Activated CD4-positive, alpha-beta T cell treated with anti-CD3 and anti-CD28 coated beads, Interleukin-2, amount 50 U/mL, for 24 hours (primary cell): ENCODE data around the gene SH2B2.
A peak's percentile ranks its signal among the peaks of the same experiment; 100 is the strongest.

Experiments used
- DNase-seq, 2 donors: peaks; one replicate each; pipeline ENCODE4 v3.0.0-alpha.2; 2020; ENCODE audit warnings: low read depth in 1 of 2, low spot score in 1 of 2

Gene SH2B2

GRCh38 chr7:102266541-102266940 lies 20.1 kb upstream of the SH2B2 start:
- no peak for DNase-seq

DNA sequence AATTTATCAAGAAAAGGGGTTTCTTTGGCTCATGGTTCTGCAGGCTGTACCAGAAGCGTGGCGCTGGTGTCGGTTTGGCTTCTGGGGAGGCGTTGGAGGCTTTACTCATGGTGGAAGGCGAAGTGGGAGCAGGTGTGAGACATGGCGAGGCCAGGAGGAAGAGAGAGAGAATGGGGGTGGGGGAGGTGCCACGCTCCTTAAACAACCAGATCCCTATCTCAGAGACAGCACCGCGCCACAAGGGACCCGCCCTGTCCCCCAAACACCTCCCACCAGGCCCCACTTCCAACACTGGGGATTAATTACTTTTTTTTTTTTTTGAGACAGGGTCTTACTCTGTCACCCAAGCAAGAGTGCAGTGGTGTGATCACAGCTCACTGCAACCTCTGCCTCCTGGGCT lies 18.0 kb upstream of the SH2B2 start:
- DNase-seq, result no peak

- no peak for DNase-seq
Measured at GRCh38 chr7:102270178-102270887, 16.3 kb upstream of the SH2B2 start.

DNA sequence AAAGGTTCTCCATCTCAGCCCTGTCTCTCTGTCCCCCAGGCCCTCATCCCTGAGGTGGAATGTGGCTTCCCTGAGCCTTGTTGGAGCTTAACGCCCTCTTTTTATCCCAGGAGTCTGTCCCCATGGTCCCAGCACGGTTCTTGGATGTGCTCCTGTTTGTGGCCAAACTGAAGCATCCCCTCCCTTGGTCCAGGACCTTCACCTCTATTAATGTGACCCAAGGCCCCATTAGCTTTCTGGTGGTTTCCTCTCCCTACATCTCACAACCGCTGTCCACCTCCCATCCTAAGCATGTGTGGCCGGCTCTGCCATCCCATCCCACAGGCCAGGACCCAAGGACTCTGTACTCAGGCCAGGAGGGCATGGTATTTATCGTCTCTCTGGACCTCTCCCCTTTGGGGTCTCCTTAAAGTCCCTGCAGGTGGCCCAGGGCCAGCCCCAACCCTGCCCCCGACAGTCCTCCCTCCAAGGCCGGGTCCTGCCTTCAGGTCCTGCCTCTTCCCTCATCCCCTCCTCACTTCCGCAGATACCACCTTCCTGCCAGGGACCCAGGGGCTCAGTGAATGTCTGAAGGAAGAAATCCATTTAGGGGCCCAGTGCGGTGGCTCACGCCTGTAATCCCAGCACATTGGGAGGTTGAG lies 15.4 kb upstream of the SH2B2 start:
- no peak for DNase-seq

DNA sequence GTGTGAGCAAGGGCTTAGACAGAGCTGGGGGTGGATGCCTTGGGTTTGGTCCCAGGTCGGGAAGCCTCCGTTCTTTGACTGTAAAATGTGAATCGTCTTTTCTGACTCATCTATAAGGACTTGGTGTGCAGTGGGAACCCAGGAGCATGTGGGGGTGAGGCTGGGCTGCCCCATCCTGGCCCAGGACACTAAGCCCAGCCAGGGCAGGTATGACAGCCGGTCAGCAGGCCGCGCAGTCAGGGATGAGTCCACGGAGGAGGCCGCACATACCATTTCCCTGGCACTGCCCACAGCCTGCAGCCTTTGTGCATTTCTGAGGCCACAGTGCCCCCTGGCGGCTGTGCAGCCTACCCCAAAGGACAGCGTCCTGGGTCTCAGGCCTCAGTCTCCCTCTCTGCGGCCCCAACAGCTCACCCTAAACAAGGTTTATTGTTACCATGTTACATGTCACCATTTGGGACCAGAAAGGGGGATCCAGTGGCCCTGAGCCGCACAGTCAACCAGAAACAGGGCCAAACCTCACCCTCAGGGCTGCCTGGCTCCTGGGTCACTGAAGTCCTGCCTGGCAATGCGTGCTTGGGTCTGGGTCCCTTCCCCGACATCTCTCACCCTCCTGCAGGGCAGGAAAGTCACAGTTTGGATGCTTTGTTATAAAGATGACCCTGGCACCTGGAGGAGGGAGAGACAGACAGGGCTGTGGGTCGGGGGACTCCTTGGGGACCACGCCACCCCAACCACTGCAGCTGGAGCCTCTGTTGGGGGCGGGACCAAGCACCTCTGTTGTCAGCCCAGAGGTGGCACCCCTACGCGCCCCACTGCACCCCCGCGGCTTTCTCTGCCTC lies 14.4 kb upstream of the SH2B2 start:
- DNase-seq, result peak; percentile 61 to 62

DNA sequence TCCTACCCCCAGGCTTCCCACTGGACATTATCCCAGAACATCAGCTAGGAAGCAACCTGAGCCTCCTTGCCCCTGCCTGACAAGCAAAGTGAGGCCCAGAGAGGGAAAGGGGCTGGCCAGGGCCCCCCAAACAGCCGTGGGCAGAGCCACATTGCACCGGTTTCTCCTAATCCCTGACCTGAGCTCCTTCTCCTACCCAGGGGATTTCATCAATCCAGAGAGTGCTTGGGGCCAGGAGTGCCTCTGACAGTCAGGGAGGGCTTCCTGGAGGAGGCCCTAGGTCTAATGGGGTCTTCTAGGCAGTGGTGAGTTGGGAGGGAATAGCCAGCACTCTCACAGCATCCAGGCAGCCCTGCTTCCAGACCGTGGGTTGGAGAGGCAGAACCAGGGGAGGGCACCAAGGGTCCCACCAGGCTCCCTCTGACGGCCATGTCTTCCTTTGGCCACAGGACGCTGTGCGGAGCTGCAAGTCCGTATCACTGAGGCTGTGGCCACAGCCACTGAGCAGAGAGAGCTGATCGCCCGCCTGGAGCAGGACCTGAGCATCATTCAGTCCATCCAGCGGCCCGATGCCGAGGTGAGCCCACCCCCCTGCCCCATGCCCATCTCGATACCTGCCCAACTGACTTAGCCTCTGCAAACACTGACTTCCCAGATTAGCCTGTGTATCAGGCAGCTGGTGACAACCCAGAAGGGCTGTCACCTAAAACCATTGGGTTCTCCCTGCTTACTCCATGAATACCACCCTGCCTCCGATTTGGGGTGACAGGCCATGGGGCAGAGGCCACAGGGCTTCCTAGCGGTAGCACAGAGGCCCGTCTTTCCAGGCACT lies 13.5 kb upstream of the SH2B2 start:
- no peak for DNase-seq

GRCh38 chr7:102273749-102274712 lies 12.6 kb upstream of the SH2B2 start:
- no peak for DNase-seq

DNA sequence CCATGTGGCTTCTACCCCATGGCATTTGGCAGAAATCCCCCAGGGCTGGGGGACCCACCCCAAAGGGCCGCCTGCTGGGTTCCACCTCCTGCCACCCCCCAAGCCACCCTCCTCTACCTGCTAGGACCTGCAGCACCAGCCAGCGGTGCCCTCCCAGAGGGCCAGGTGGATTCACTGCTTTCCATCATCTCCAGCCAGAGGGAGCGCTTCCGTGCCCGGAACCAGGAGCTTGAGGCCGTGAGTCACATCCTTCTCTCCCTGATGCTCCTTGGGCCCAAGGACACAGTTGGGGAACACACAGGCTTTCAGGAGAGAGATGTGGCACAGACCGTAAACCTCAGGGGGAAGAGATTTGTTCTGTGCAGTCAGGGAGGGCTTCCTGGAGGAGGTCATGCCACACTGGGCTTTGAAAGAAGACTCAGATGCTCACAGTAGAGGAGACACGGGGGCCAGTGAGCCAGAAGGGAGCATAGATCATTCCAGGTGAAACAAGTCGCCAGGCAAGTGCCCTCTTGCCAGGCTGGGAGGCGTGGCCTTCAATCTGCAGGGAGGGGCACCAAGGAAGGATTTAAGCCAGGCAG lies 11.5 kb upstream of the SH2B2 start:
- no peak for DNase-seq

DNA sequence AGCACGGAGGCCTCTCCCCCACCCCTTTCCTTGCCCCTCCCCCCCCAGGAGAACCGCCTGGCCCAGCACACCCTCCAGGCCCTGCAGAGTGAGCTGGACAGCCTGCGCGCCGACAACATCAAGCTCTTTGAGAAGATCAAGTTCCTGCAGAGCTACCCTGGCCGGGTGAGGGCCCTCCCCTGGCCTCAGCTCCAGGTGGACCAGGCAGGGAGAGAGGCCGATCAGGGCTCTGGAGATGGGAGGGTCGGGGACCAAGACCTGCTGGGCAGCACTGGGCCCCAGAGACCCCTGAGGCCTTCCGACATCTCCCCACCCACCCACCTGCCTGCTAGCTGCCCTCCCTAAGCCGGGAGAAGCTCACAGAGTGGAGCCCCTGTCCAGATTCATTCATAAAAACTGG lies 8.8 kb upstream of the SH2B2 start:
- no peak for DNase-seq

- DNase-seq, result peak in 1 of 2 donors; percentile 42
Measured at GRCh38 chr7:102279537-102280400, 6.9 kb upstream of the SH2B2 start.

DNA sequence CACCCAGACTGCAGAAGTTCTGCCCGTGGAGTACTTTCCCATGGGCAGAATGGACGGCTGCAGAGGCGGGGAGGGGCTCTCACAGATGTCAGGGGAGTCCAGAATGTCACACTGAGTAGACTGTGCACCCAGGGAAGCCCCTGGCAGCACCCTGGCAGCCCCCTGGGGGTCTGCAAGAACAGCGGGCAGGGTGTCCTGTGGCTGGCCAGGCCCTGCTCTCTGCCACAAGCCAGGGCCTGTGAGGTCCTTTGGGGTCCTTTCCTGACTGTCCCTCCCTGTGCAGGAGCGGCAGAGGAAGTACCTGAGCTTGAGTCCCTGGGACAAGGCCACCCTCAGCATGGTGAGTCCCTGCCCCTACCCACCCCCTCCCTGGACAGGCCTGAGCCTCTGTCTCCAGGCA lies 6.1 kb upstream of the SH2B2 start:
- DNase-seq, result no peak

GRCh38 chr7:102281785-102282184 lies 4.9 kb upstream of the SH2B2 start:
- no peak for DNase-seq

GRCh38 chr7:102282465-102283362 lies 4.0 kb upstream of the SH2B2 start:
- DNase-seq, result no peak

DNA sequence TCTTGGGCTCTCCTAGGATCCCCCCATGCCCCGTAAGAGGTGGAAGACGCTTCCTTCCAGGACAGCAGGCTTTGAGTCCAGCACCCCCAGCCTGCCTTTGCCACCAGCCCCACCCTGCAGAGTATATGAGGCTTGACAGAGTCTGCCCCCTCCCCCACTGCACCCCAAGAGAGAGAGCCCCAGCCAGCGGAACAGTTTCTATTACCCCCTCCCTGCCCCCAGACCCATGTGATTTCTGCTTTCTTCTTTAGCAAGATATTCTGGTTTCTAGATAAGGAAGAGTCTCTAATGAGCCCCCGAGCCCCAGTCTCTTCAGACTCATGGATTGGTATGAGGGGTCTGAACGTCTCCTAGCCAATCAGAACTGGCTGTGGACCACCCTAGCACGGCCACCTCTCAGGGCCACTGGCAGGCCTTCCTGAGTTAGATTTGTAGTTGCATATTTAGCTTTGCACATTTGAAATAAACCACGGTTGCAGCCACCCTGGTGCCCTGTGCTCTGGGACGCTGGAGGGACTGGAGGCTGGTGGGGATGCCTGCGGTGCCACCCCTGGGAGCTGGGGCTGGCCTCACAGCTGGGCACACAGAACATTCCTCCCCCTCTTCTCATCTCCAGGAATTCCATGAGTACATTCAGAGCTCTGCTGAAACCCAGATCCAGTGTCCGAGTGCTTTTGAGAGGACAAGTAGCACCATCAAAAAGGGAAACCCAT lies 3.0 kb upstream of the SH2B2 start:
- DNase-seq, result no peak

DNA sequence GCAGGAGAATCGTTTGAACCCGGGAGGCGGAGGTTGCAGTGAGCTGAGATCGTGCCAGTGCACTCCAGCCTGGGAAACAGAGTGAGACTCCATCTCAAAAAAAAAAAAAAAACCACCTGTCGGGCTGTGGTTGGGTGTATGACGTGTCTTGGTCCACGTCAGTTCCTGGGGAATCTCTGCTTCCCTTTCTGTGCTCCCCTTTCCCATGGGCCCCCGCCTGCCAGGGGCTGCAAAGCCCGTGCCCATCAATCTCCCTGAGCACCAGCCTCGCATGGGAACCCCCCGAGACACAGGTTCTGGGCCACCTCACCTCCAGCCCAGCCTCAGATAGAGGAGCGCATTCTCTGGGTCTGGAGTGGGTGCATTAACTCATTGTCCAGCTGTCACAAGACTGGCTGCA lies 2.3 kb upstream of the SH2B2 start:
- no peak for DNase-seq

DNA sequence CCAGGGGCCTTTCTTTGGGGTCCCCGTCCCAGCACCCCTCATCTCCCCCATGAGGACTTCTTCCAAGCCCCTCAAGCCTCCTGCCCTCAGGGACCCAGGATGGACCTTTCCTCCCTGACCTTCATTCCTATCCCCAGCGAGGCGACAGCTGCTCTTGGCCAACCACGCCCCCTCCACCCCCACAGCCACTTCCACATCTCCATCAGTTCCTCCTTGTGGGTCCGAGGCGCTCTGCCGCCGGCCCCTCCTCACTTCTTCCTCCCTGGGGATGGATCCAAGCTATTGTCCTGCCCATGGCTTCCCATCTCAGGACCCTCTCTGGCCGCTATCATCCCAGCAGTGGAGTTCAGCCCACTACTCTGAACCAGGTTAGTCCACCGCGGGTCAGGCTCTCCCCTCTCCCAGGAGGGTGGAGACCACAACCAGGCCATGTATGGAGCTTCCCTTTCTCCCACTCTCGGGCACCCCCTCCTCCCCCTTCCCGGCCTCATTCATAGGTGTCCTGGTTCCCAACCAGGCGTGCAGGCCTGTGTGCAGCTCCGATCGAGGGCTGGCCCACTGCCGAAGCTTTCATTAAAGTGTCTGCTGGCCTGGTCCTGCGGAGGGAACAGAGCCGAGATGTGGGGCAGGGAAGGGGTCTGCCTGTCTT lies 1.7 kb upstream of the SH2B2 start:
- no peak for DNase-seq
